ENCODE measurements around the gene MAFG.

DNA sequence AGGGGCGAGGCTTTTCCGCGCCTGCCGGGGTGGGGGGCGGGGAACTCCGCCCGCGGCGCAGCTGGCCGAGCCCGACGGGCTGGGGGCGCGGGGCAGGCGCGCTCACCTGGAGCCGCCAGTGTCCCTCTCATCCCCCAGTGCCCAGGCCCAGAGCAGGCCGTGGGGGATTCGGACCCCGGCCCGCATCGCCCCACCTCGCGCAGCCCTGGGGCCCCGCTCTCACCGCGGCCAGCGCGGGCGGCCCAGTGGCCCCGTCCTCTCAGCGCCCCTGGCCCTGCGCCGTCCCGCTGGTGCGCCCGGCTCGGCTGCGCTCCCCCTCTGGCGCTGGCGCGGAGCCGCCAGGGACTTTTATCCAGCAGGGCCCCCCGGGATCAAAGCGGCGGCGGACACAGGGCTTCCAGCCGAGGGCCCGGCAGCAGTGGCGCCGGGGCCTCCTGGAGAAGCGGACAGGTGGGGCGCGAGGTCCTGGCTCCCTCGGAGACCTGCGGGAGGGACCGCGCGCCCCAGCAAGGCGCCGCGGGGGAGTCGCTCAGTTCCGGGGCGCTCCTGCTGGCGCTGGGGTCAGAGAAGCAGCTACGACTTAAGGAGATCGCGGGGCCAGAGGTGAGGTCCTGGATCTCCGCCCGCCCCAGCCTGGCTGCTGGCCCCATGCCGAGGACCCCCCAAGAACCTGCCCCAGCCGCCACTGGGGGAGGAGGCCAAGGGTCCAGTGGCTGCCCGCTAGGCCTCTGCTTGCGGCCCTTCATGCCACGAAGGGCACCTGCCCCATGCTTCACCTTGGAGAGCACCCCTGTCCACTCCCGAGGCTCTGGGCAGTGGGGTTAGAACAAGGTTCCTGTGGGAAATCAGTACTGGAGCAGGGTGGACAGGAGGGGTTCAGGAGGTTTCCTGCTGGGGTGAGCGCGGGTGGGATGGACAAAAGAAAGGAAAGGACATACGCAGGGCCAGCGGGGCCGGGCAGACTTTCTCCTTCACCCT is 34.3 kb upstream of the MAFG start:
- no peak for TF ChIP-seq POLR2A (IDR thresholded peaks at IDR 0.05)
- TF ChIP-seq, protein P1, sequence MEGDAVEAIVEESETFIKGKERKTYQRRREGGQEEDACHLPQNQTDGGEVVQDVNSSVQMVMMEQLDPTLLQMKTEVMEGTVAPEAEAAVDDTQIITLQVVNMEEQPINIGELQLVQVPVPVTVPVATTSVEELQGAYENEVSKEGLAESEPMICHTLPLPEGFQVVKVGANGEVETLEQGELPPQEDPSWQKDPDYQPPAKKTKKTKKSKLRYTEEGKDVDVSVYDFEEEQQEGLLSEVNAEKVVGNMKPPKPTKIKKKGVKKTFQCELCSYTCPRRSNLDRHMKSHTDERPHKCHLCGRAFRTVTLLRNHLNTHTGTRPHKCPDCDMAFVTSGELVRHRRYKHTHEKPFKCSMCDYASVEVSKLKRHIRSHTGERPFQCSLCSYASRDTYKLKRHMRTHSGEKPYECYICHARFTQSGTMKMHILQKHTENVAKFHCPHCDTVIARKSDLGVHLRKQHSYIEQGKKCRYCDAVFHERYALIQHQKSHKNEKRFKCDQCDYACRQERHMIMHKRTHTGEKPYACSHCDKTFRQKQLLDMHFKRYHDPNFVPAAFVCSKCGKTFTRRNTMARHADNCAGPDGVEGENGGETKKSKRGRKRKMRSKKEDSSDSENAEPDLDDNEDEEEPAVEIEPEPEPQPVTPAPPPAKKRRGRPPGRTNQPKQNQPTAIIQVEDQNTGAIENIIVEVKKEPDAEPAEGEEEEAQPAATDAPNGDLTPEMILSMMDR (IDR thresholded peaks at IDR 0.05), result no peak
